Smooth muscle cell (in vitro differentiated cells): Measurements from ENCODE around the gene MT1B. TPM values are rescaled to one million over a fixed set of nuclear protein-coding genes. Genes with fewer than 3 reads are reported as not detected.
A peak's percentile ranks its signal among the peaks of the same experiment; 100 is the strongest.
"Not testable (repeated sequence)": the region's sequence is repeated elsewhere in the genome, so short reads cannot be mapped to it uniquely, and the experiment has no call there.

ENCODE experiments used
- DNase-seq: peaks from one replicate; lab custom pipeline; 2025; ENCODE audit not compliant: unreplicated experiment; lab: John Stamatoyannopoulos, UW
- H2AFZ ChIP-seq: fragments of 200-600 bp; sonication (generic); 2 replicates; pipeline ENCODE4 v1.6.0; 2016; ENCODE audit warnings: antibody characterized with exemption, low read depth, mild to moderate bottlenecking
- H3F3A ChIP-seq: fragments of 200-600 bp; sonication (generic); 2 replicates; pipeline ENCODE4 v1.6.0; 2017; ENCODE audit warnings: antibody characterized with exemption, low read depth
- H3K27ac ChIP-seq: fragments of 200-600 bp; sonication (generic); 2 replicates; pipeline ENCODE4 v1.5.1; 2016; ENCODE audit warnings: low read depth, mild to moderate bottlenecking
- H3K27me3 ChIP-seq: fragments of 200-600 bp; sonication (generic); 2 replicates; pipeline ENCODE4 v1.6.1; 2016; ENCODE audit warnings: low read depth, mild to moderate bottlenecking
- H3K36me3 ChIP-seq: fragments of 200-600 bp; sonication (generic); 2 replicates; pipeline ENCODE4 v1.5.1; 2016; ENCODE audit warnings: low read depth
- H3K4me1 ChIP-seq: fragments of 200-600 bp; sonication (generic); 2 replicates; pipeline ENCODE4 v1.5.1; 2016; ENCODE audit warnings: low read depth
- H3K4me2 ChIP-seq: fragments of 200-600 bp; sonication (generic); 2 replicates; pipeline ENCODE4 v1.6.0; 2016; ENCODE audit warnings: mild to moderate bottlenecking
- H3K4me3 ChIP-seq: fragments of 200-600 bp; sonication (generic); 2 replicates; pipeline ENCODE4 v1.5.1; 2016; ENCODE audit warnings: mild to moderate bottlenecking
- H3K79me2 ChIP-seq: fragments of 200-600 bp; sonication (generic); 2 replicates; pipeline ENCODE4 v1.6.0; 2016; ENCODE audit warnings: low read depth, mild to moderate bottlenecking
- H3K9ac ChIP-seq: fragments of 200-600 bp; sonication (generic); 2 replicates; pipeline ENCODE4 v1.6.0; 2016; ENCODE audit warnings: low read depth
- H3K9me3 ChIP-seq: fragments of 200-600 bp; sonication (generic); replicated peaks from 2 replicates; pipeline ENCODE4 v1.5.1; 2016; ENCODE audit warnings: low read depth
- H4K20me1 ChIP-seq: fragments of 200-600 bp; sonication (generic); 2 replicates; pipeline ENCODE4 v1.6.0; 2016; ENCODE audit warnings: low read depth
- WGBS: methylation state at CpG from one replicate; pipeline ENCODE4 v1.1.7; 2016; ENCODE audit warnings: low lambda C conversion rate; 5-methylcytosine and 5-hydroxymethylcytosine counted together
- polyA plus RNA-seq: library from polyadenylated mRNA; unstranded; fragments of >200 nt; fragmentation: Nextera tagmentation; extraction: Ambion mirVana; gene quantifications from 2 replicates; pipeline ENCODE4 v1.2.1, GENCODE V29; 2016
- total RNA-seq: library from RNA; depleted of rRNA; stranded (reverse); fragments of >200 nt; gene quantifications from 2 replicates; pipeline ENCODE4 v1.2.3, GENCODE V29; 2014
- TF ChIP-seq, protein P1 (sequence below): fragments of 200-600 bp; sonication (generic); IDR thresholded peaks from 2 replicates; pipeline ENCODE4 v1.5.1; 2017; ENCODE audit warnings: borderline replicate concordance, mild to moderate bottlenecking, antibody characterized with exemption; ENCODE audit not compliant: insufficient read depth, poor library complexity, severe bottlenecking

The MT1B gene
- total and polyA plus RNA-seq, 2 experiments from 2014 or later, result not detected

DNA sequence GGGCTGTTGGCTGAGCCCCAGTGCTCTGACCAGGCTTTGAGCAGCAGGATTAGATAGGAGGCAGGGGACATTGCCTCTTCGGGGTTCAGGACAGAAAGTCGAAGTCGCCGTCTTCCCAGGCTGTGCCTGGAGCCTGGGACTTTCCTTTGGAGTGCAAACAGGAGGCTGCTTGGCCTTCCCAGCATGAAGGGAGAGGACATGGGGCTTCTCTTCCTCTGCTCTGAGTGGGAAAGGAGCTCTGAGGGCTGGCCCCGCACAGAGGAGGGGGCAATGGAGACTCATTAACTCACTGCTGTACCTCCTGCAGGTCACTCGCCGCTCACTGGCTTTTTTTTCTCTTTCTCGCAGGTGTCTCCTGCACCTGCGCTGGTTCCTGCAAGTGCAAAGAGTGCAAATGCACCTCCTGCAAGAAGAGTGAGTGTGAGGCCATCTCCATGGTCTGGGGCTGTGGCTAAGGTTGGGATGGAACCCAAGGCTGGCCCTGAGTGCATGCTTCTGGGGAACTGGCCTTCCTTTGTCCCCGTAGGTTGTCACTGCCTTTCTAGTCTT, 6.7 kb downstream of the MT1B start:
- WGBS, result 41% methylated on average over 10 of the region's 10 CpGs
- Histone ChIP-seq H3K4me1 (peaks cover 12% of the 10 kb centered on the region), H3K4me2 (peak overlapping the region; percentile 86), H3K27me3 (peaks cover 71% of the 10 kb centered on the region), H3K79me2 (no peaks in the 10 kb centered on the region), H3K9ac (no peak overlapping the region), H3K4me3 (peak overlapping the region; percentile 48), H3K9me3 (no peaks in the 10 kb centered on the region), H3K36me3 (no peaks in the 10 kb centered on the region), H3K27ac (no peak overlapping the region), H4K20me1 (no peaks in the 10 kb centered on the region), H3F3A (no peaks in the 10 kb centered on the region), H2AFZ (no peak overlapping the region)
- DNase-seq, result no peak
- TF ChIP-seq, protein P1, sequence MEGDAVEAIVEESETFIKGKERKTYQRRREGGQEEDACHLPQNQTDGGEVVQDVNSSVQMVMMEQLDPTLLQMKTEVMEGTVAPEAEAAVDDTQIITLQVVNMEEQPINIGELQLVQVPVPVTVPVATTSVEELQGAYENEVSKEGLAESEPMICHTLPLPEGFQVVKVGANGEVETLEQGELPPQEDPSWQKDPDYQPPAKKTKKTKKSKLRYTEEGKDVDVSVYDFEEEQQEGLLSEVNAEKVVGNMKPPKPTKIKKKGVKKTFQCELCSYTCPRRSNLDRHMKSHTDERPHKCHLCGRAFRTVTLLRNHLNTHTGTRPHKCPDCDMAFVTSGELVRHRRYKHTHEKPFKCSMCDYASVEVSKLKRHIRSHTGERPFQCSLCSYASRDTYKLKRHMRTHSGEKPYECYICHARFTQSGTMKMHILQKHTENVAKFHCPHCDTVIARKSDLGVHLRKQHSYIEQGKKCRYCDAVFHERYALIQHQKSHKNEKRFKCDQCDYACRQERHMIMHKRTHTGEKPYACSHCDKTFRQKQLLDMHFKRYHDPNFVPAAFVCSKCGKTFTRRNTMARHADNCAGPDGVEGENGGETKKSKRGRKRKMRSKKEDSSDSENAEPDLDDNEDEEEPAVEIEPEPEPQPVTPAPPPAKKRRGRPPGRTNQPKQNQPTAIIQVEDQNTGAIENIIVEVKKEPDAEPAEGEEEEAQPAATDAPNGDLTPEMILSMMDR, result no peak

DNA sequence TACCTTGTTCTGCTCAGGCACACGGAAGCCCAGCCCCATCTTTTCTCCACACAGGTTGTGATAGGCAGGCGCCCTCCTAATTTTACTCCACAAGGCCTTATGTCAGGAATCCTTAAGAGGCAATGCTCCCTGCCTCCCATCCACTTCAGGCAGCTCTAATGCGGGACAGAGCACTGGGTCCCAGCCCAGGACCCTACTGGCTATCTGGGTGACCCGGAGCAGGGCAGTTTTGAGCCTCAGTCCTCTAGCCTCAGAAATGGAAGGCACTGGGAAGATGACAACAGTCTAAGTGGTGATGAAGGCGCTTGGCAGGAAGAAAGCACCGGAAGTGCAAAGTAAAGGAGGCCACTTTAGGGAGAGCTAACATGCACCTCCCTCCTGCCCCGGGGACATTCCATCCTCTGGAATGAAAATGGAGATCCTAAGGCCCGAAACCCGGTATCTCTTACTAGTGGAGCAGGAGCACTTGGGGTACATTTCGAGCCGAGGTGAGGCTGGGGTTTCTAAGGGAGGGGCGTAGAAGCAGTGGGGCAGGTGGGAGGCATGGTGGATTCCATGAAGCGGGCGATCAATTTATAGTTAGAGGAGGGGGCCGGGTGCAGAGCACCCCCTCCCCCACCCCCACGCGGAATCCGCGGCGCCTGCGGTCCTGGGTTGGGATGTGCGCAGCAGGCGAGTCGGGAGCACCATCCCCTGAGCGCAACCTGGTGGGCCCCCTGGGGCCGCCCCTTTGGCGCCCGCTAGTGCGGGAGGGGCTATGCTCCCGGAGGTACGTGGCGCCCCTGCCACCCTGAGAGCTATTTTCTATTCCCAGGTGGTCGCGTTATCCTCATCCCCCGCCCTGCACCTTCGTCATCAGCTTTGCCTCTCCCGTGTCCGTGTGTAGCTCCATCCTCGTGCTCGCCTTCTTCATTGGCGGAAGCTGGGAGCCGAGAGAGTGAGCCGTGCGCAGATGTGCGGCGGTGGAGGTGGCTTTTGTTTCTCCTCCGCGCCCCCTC, 11.0 kb downstream of the MT1B start:
- Histone ChIP-seq H3K4me2 (peak overlapping the region; percentile 57), H3K4me3 (no peak overlapping the region)
- WGBS, result 20% methylated on average over 30 of the region's 48 CpGs

DNA sequence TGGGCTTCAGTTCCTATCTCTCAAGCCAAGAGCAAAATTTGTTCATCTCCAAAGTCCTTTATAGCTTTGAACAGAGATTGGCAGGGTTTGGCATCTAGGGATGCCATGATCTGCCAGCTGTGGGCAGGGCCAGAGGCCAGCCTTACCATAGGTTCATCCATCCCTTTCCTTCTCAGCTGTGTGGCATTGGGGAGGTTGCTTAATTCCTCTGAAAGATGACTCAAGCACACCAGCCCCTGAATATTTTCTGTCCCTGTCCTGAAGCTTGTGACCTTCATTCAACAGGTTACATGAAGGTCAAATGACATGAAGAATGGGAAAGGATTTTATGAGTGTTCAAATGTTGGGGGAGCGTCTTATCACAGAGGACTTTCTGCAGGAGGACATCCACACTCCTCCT, 12.8 kb downstream of the MT1B start:
- Histone ChIP-seq H2AFZ (no peak overlapping the region), H3K4me1 (no peaks in the 10 kb centered on the region), H3K9me3 (no peaks in the 10 kb centered on the region), H3K27ac (no peak overlapping the region), H3K4me2 (no peak overlapping the region), H4K20me1 (no peaks in the 10 kb centered on the region), H3F3A (no peaks in the 10 kb centered on the region), H3K27me3 (peaks cover 100% of the 10 kb centered on the region), H3K4me3 (no peak overlapping the region), H3K9ac (no peak overlapping the region), H3K36me3 (no peaks in the 10 kb centered on the region), H3K79me2 (no peaks in the 10 kb centered on the region)
- 95% methylated on average over 1 of the region's 1 CpG for WGBS
- TF ChIP-seq, protein P1, result no peak
- DNase-seq, result no peak

More for the DNA sequence above, 11.0 kb downstream of the MT1B start:
- Histone ChIP-seq H3K36me3 (no peaks in the 10 kb centered on the region), H2AFZ (no peak overlapping the region), H3F3A (no peaks in the 10 kb centered on the region), H3K9me3 (no peaks in the 10 kb centered on the region), H4K20me1 (no peaks in the 10 kb centered on the region), H3K4me1 (peaks cover 5% of the 10 kb centered on the region), H3K27me3 (peaks cover 100% of the 10 kb centered on the region), H3K27ac (no peak overlapping the region), H3K79me2 (no peaks in the 10 kb centered on the region), H3K9ac (no peak overlapping the region)
- TF ChIP-seq, protein P1, result no peak
- no peak for DNase-seq

DNA sequence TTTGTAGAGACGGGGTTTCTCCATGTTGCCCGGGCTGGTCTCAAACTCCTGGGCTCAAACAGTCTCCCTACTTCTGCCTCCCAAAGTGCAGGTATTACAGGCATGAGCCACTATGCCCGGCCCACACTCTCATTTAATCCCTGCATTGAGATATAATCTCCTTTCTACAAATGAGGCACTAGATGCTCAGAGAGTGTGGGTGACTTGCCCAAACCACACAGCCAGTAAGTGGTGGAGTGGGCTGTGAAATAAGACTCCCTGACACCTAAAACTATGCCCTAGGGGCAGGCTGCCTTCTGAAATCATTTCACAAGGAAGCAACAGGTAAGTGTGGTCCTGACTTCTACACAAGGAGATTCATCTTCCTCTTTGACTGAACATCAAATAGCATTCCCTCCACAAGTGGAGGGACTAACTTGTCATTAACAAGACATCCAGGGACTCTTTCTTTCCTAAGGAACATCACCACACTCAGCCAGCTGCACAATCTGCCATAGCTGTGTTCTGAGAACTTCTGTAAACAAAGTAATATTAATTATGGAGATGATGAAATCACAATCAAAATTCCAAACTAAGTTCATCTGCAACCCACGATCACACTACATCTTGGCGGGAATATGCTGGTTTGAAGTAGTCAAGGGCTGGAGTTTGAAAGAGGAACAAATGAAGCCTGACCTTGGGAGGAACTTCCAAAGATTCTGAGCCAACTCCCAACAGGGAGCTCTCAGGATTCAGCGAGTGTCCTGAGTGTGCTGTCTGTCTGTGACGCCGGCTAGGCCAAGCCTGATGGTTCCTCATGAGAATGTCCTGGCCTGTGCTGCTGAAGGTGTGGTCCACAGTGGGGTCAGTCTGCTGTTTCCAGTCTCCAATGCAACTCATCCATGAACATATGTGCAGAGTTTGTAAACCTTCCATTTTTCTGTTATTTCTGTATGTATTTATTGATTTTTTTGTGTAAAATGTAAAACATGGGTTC, 13.9 kb downstream of the MT1B start:
- H3F3A ChIP-seq, H3K9ac ChIP-seq, H3K79me2 ChIP-seq, H4K20me1 ChIP-seq, H3K27ac ChIP-seq, H3K4me1 ChIP-seq, H3K4me3 ChIP-seq, H3K4me2 ChIP-seq, H3K36me3 ChIP-seq, H2AFZ ChIP-seq, H3K9me3 ChIP-seq, DNase-seq: not testable (repeated sequence)
- WGBS, result 71% methylated on average over 8 of the region's 8 CpGs
- peaks cover 100% of the 10 kb centered on the region for H3K27me3 ChIP-seq
